ENCODE measurements around the gene WDSUB1. TPM values are rescaled to one million over a fixed set of nuclear protein-coding genes. Genes with fewer than 3 reads are reported as not detected.

The WDSUB1 gene
- 1 to 10 TPM; 5.3 to 6.5 TPM for total RNA-seq

DNA sequence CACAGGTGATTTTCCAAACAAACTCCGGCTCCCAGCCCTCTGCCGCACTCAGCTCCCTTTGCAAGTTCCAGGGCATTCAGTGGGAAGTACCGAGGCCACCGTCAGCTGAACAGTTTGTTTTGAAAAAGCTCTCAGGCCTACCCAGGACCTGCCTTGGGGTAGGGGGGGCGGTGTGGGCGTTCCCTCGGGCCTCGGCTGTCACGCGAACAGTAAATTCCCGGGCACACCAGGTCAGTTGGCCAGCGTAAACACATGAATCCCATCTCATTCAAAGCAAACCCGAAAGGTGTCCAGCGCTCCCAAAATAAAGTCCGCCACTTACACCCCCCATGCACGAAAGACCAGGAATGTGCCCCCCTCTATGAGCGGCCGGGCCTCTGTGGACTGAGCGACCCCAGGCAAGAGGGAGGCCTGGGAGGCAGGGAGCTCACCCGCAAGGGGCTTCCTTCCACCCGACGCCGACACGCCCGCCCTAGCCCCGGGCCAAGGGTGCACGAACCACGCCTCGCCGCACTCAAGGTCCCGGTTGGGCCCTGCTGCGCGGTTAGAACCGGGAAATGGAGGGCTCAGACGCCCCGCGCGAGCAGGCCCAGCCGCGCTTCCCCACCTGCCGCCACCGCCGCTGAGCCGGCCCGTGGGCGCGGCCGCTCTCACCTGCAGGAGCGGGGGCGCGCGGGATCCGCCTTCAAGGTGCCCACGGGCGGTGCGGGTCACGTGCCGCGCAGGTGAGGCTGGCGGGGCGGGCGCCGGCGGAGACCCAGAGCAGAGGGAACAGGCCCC is at the start of gene WDSUB1:
Gene WDSUB1 (minus strand): TSS at position 775 of the 780 bp plus-strand sequence. CDS start 3,634 bp downstream, outside the sequence.

Small RNAs within 50 kb of the gene (microRNA-seq; reads per million reads assigned to microRNA genes)
- gene MIR6888 (ENCODE audit: borderline microRNAs expressed, borderline replicate concordance) = not detected
